AG09319 (cell line): Measurements from ENCODE around the gene S100A8.
"Not testable (repeated sequence)": the region's sequence is repeated elsewhere in the genome, so short reads cannot be mapped to it uniquely, and the experiment has no call there.

ENCODE experiments used
- DNase-seq: peaks from one replicate; pipeline ENCODE4 v3.0.0-alpha.2; 2010; ENCODE audit warnings: low read depth; ENCODE audit errors: extremely low read depth
- CTCF ChIP-seq: IDR thresholded peaks from 2 replicates; pipeline ENCODE4 v1.5.1; 2011; ENCODE audit warnings: low read depth, mild to moderate bottlenecking, inconsistent platforms, low read length, moderate library complexity

Gene S100A8

GRCh38 chr1:153405825-153406599 lies 15.1 kb upstream of the S100A8 start:
- DNase-seq, result not testable (repeated sequence)

- TF ChIP-seq CTCF, result peak; percentile 24
- DNase-seq, result no peak
These were observed 13.9 kb upstream of the S100A8 start for GRCh38 chr1:153404768-153405167.

- TF ChIP-seq CTCF, result no peak
- no peak for DNase-seq
These were observed 13.3 kb upstream of the S100A8 start for GRCh38 chr1:153404086-153404635.

GRCh38 chr1:153403421-153404085 lies 12.7 kb upstream of the S100A8 start:
- DNase-seq, result no peak
- TF ChIP-seq CTCF, result no peak

- DNase-seq, result no peak
- no peak for TF ChIP-seq CTCF
These were observed 11.4 kb upstream of the S100A8 start for GRCh38 chr1:153402226-153402625.

GRCh38 chr1:153401461-153401860 lies 10.6 kb upstream of the S100A8 start:
- no peak for TF ChIP-seq CTCF

GRCh38 chr1:153400244-153400643 lies 9.4 kb upstream of the S100A8 start:
- no peak for DNase-seq
- peak; percentile 15; the same call in 1 of the 2 replicates for TF ChIP-seq CTCF

More at GRCh38 chr1:153401461-153401860, 10.6 kb upstream of the S100A8 start:
- no peak for DNase-seq
